Measurements from ENCODE around the gene SLC52A3. TPM values are rescaled to one million over a fixed set of nuclear protein-coding genes. Genes with fewer than 3 reads are reported as not detected.

The SLC52A3 gene
- total RNA-seq, 1 donor: not detected

DNA sequence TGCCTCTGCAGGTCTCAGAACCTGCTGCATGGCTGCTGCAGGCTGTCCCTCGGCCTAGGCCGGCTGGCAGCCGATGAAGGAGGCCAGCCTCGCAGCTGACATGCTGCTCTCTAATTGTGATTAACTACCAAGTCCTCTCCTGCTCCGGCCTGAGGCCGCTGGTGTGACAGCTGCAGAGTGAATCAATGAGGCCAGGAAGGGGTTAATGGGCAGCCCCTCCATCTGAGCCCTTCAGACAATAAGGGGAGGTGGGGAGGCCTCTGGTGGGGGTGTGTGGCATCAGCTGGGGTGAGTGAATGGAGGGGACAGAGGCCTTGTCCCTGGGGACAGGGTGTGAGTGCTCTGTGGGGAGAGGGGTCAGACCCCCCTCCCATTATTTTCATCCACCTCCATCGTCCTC is 34.4 kb downstream of the SLC52A3 start:
- Histone ChIP-seq H3K9me3 (ENCODE audit: low read depth, low read length) (no peaks in the 10 kb centered on the region), H2AFZ (ENCODE audit: low read length) (no peak overlapping the region), H3K4me3 (ENCODE audit: insufficient read depth, low read length) (no peak overlapping the region), H3K27ac (ENCODE audit: low read depth, low read length) (no peak overlapping the region), H3K27me3 (ENCODE audit: insufficient read depth, low read length) (peaks cover 14% of the 10 kb centered on the region), H3K4me1 (ENCODE audit: insufficient read depth, low read length) (peaks cover under 1% of the 10 kb centered on the region), H3K79me2 (ENCODE audit: insufficient read depth, low read length) (no peaks in the 10 kb centered on the region), H3K36me3 (ENCODE audit: insufficient read depth, low read length) (no peaks in the 10 kb centered on the region), H3K4me2 (ENCODE audit: insufficient read depth, low read length) (no peak overlapping the region), H4K20me1 (ENCODE audit: insufficient read depth, low read length) (no peaks in the 10 kb centered on the region)
- TF ChIP-seq, protein P1, sequence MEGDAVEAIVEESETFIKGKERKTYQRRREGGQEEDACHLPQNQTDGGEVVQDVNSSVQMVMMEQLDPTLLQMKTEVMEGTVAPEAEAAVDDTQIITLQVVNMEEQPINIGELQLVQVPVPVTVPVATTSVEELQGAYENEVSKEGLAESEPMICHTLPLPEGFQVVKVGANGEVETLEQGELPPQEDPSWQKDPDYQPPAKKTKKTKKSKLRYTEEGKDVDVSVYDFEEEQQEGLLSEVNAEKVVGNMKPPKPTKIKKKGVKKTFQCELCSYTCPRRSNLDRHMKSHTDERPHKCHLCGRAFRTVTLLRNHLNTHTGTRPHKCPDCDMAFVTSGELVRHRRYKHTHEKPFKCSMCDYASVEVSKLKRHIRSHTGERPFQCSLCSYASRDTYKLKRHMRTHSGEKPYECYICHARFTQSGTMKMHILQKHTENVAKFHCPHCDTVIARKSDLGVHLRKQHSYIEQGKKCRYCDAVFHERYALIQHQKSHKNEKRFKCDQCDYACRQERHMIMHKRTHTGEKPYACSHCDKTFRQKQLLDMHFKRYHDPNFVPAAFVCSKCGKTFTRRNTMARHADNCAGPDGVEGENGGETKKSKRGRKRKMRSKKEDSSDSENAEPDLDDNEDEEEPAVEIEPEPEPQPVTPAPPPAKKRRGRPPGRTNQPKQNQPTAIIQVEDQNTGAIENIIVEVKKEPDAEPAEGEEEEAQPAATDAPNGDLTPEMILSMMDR (IDR thresholded peaks at IDR 0.05; ENCODE audit: extremely low read depth, low read depth, low read length): no peak
- DNase-seq (ENCODE audit: insufficient read length, low spot score, missing footprints): no peak

DNA sequence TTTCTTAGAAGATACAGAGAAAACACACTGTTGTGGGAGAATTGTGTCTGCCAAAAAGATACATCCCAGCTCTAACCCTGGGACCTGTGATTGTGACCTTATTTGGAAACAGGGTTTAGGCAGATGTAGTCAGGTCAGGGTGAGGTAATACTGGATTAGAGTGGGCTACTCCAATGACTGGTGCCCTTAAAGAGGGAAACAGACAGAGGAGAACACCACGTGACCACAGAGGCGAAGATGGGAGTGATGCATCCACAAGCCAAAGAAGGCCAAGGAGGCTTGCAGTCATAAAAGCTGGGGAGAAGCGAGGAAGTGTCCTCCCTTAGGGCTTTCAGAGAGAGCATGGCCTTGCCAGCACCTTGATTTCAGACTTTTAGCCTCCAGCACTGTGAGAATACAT is 35.6 kb downstream of the SLC52A3 start:
- DNase-seq (ENCODE audit: insufficient read length, low spot score, missing footprints): no peak
- Histone ChIP-seq H3K27ac (ENCODE audit: low read depth, low read length) (no peak overlapping the region), H2AFZ (ENCODE audit: low read length) (no peak overlapping the region), H3K9me3 (ENCODE audit: low read depth, low read length) (no peaks in the 10 kb centered on the region), H4K20me1 (ENCODE audit: insufficient read depth, low read length) (no peaks in the 10 kb centered on the region), H3K4me3 (ENCODE audit: insufficient read depth, low read length) (no peak overlapping the region), H3K36me3 (ENCODE audit: insufficient read depth, low read length) (no peaks in the 10 kb centered on the region), H3K4me2 (ENCODE audit: insufficient read depth, low read length) (no peak overlapping the region), H3K79me2 (ENCODE audit: insufficient read depth, low read length) (no peaks in the 10 kb centered on the region), H3K4me1 (ENCODE audit: insufficient read depth, low read length) (no peaks in the 10 kb centered on the region), H3K27me3 (ENCODE audit: insufficient read depth, low read length) (peaks cover 19% of the 10 kb centered on the region)
- TF ChIP-seq, protein P1 (IDR thresholded peaks at IDR 0.05; ENCODE audit: extremely low read depth, low read depth, low read length): no peak

DNA sequence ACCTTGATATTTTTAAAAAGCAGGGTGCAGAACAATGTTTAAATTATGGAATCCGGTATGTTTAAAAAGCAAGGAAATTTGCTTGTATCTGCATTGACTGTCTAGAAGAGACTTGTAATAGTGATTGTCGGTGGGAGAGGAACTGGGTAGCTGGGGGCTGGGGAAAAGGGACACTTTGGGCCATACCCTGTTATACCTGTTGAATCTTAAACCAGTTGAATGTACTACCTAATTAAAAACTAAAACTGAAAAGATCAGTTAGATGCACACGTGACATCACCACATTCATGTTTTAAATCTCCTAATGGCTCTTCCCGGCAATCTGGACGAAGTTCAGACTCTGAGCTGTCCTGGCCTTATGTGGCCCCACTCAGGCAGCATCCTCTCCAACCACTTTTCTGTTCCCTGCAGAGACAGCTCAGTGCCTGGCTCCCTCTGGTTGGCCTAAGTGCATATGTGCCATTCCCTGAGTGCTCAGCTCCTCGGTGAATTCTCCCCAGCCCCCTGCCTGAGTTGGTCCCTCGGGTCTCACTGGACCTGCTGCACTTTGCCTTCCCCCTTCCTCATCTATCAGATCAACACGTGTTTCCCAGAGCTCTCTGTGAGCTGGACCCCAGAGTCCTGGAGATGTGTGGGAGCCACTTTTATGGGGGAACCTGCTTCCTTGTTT is 36.3 kb downstream of the SLC52A3 start:
- no peaks in the 10 kb centered on the region for H3K9me3 ChIP-seq (ENCODE audit: low read depth, low read length)
- H3K4me2 ChIP-seq (ENCODE audit: insufficient read depth, low read length): no peak overlapping the region
- no peaks in the 10 kb centered on the region for H3K79me2 ChIP-seq (ENCODE audit: insufficient read depth, low read length)
- TF ChIP-seq, protein P1 (IDR thresholded peaks at IDR 0.05; ENCODE audit: extremely low read depth, low read depth, low read length): no peak
- H3K4me3 ChIP-seq (ENCODE audit: insufficient read depth, low read length): no peak overlapping the region
- H3K27me3 ChIP-seq (ENCODE audit: insufficient read depth, low read length): peaks cover 22% of the 10 kb centered on the region
- H4K20me1 ChIP-seq (ENCODE audit: insufficient read depth, low read length): no peaks in the 10 kb centered on the region
- no peaks in the 10 kb centered on the region for H3K4me1 ChIP-seq (ENCODE audit: insufficient read depth, low read length)
- H3K36me3 ChIP-seq (ENCODE audit: insufficient read depth, low read length): no peaks in the 10 kb centered on the region
- H3K27ac ChIP-seq (ENCODE audit: low read depth, low read length): no peak overlapping the region
- no peak overlapping the region for H2AFZ ChIP-seq (ENCODE audit: low read length)
- DNase-seq (ENCODE audit: insufficient read length, low spot score, missing footprints): no peak

DNA sequence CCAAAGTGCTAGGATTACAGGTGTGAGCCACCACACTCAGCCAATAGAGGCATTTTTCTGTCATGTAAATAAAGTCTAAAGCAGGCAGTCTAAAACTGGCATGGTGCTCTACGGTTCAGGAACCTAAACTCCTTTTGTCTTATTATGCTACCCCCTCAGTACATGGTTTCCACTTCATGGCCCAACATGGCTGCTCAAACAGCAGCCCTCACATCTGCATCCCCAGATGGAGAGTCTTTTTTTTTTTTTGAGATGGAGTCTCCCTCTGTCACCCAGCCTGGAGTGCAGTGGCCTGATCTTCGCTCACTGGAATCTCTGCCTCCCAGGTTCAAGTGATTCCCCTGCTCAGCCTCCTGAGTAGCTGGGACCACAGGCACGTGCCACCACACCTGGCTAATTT is 38.3 kb downstream of the SLC52A3 start:
- no peak overlapping the region for H2AFZ ChIP-seq (ENCODE audit: low read length)
- peak; percentile 42 for DNase-seq (ENCODE audit: insufficient read length, low spot score, missing footprints)
- H3K4me2 ChIP-seq (ENCODE audit: insufficient read depth, low read length): no peak overlapping the region
- H3K36me3 ChIP-seq (ENCODE audit: insufficient read depth, low read length): no peaks in the 10 kb centered on the region
- no peak overlapping the region for H3K27ac ChIP-seq (ENCODE audit: low read depth, low read length)
- TF ChIP-seq, protein P1 (IDR thresholded peaks at IDR 0.05; ENCODE audit: extremely low read depth, low read depth, low read length): no peak
- H3K4me1 ChIP-seq (ENCODE audit: insufficient read depth, low read length): no peaks in the 10 kb centered on the region
- H4K20me1 ChIP-seq (ENCODE audit: insufficient read depth, low read length): no peaks in the 10 kb centered on the region
- no peak overlapping the region for H3K4me3 ChIP-seq (ENCODE audit: insufficient read depth, low read length)
- H3K9me3 ChIP-seq (ENCODE audit: low read depth, low read length): no peaks in the 10 kb centered on the region
- peaks cover 31% of the 10 kb centered on the region for H3K27me3 ChIP-seq (ENCODE audit: insufficient read depth, low read length)
- H3K79me2 ChIP-seq (ENCODE audit: insufficient read depth, low read length): no peaks in the 10 kb centered on the region
